Gastrocnemius medialis (tissue), 4 donors: Measurements from ENCODE around the gene LINGO1. TPM values are rescaled to one million over a fixed set of nuclear protein-coding genes. Genes with fewer than 3 reads are reported as not detected.

Source experiments
- ATAC-seq, 2 donors: fragments of 150-250 bp; one replicate each; pipeline ENCODE4 v1.9.1; 2016
- DNase-seq, 2 donors: peaks; one replicate each; pipeline ENCODE4 v3.0.0-alpha.2; 2019
- H3K27ac ChIP-seq, 4 donors: fragments of 200-600 bp; sonication (generic); 1 replicate in 1 of 4; 2 replicates in 3 of 4; pipeline ENCODE4 v1.5.1; 2016 to 2018; ENCODE audit warnings: mild to moderate bottlenecking in 2 of 4, moderate library complexity in 1 of 4
- H3K27me3 ChIP-seq, 3 donors: fragments of 200-600 bp; sonication (generic) in 2 of 3; 1 replicate in 1 of 3; 2 replicates in 2 of 3; pipeline versions ENCODE4 v1.5.1 to v1.6.0; 2016 to 2019; ENCODE audit warnings: mild to moderate bottlenecking in 1 of 3, moderate library complexity in 1 of 3
- H3K36me3 ChIP-seq, 2 donors: fragments of 200-600 bp; sonication (generic) in 1 of 2; one replicate each; pipeline ENCODE4 v1.5.1; 2017 to 2018
- H3K4me1 ChIP-seq, 2 donors: fragments of 200-600 bp; sonication (generic) in 1 of 2; one replicate each; pipeline ENCODE4 v1.5.1; 2016 to 2017; ENCODE audit warnings: mild to moderate bottlenecking in 2 of 2
- H3K4me3 ChIP-seq, 4 donors: fragments of 200-600 bp; sonication (generic) in 3 of 4; 1 replicate in 1 of 4; 2 replicates in 3 of 4; pipeline ENCODE4 v1.5.1; 2016 to 2019; ENCODE audit warnings: mild to moderate bottlenecking in 2 of 4
- H3K9me3 ChIP-seq, 3 donors: fragments of 200-600 bp; sonication (generic) in 2 of 3; 1 replicate in 1 of 3; 2 replicates in 2 of 3; pipeline ENCODE4 v1.5.1; 2016 to 2019
- CTCF ChIP-seq, 5 experiments: fragments of 450-650 bp in 3 of 5; fragments of 200-600 bp in 2 of 5; sonication (generic) in 2 of 5; IDR thresholded peaks in 4 of 5; conservative IDR thresholded peaks in 1 of 5; 1 replicate in 4 of 5; 2 replicates in 1 of 5; pipeline ENCODE4 v1.5.1; 2016 to 2019; ENCODE audit warnings: antibody characterized with exemption in 5 of 5, mild to moderate bottlenecking in 3 of 5, moderate library complexity in 3 of 5
- POLR2A ChIP-seq, 2 donors: fragments of 450-650 bp; IDR thresholded peaks; one replicate each; pipeline ENCODE4 v1.6.1; 2017; ENCODE audit warnings: antibody characterized with exemption in 2 of 2, mild to moderate bottlenecking in 2 of 2, moderate library complexity in 2 of 2
- in situ Hi-C, 4 donors: fragments of 200-750 bp; cut with MboI; loops; one replicate each; pipeline versions ENCODE4 v1.15.0 to v1.8.0; 2017; ENCODE audit warnings: low sequenced_read_pairs in 4 of 4
- intact Hi-C: fragments of 100-400 bp; cut with DNase I; formaldehyde crosslinking; loops from one replicate; pipeline ENCODE4 v1.15.1; 2023; ENCODE audit warnings: low total_unique reads
- total RNA-seq, 4 donors: library from RNA; depleted of rRNA; stranded (reverse); fragments of >200 nt; gene quantifications; one replicate each; pipeline versions ENCODE4 v1.1.0 to v1.2.3, GENCODE V29; 2016

LINGO1 gene
- total RNA-seq, 4 donors from 2014 or later = 0.94 to 12.8 TPM; not detected in 2

- in situ Hi-C loops (no loop called here), intact Hi-C loops (no loop called here)
- no peak for DNase-seq
- Histone ChIP-seq H3K9me3 (peaks cover 0 to 5% (median 0%) of the 10 kb centered on the region in 3 donors), H3K27me3 (peaks cover 23 to 31% (median 29%) of the 10 kb centered on the region in 3 donors), H3K36me3 (no peaks in the 10 kb centered on the region), H3K4me3 (no peak overlapping the region), H3K27ac (no peak overlapping the region), H3K4me1 (no peaks in the 10 kb centered on the region)
- TF ChIP-seq POLR2A (IDR thresholded peaks at IDR 0.05) (no peak), CTCF (IDR thresholded peaks at IDR 0.05 in 4 of 5, conservative IDR thresholded peaks at IDR 0.05 in 1 of 5) (no peak)
- no peak for ATAC-seq
Observed at GRCh38 chr15:77653832-77654480, 21.2 kb upstream of the LINGO1 start.

- no peak for DNase-seq
- Histone ChIP-seq H3K27ac (no peak overlapping the region), H3K9me3 (peaks cover 0 to 5% (median 0%) of the 10 kb centered on the region in 3 donors), H3K4me1 (no peaks in the 10 kb centered on the region), H3K27me3 (peaks cover 1 to 13% (median 4%) of the 10 kb centered on the region in 3 donors), H3K4me3 (no peak overlapping the region), H3K36me3 (no peaks in the 10 kb centered on the region)
- intact Hi-C loops (no loop called here), in situ Hi-C loops (no loop called here)
- ATAC-seq = no peak
- TF ChIP-seq CTCF (IDR thresholded peaks at IDR 0.05 in 4 of 5, conservative IDR thresholded peaks at IDR 0.05 in 1 of 5) (no peak), POLR2A (IDR thresholded peaks at IDR 0.05) (no peak)
Observed at GRCh38 chr15:77650265-77650664, 17.6 kb upstream of the LINGO1 start.

GRCh38 chr15:77649610-77650009 is 16.9 kb upstream of the LINGO1 start:
- H3K4me1 ChIP-seq = no peaks in the 10 kb centered on the region
- H3K9me3 ChIP-seq = peaks cover 0 to 5% (median 0%) of the 10 kb centered on the region in 3 donors
- peaks cover 0 to 13% (median 0%) of the 10 kb centered on the region in 3 donors for H3K27me3 ChIP-seq
- DNase-seq (no peak), ATAC-seq (no peak)
- H3K36me3 ChIP-seq = no peaks in the 10 kb centered on the region
- intact Hi-C loops (no loop called here), in situ Hi-C loops (no loop called here)
- H3K27ac ChIP-seq = no peak overlapping the region
- no peak overlapping the region for H3K4me3 ChIP-seq
- no peak for TF ChIP-seq CTCF (IDR thresholded peaks at IDR 0.05 in 4 of 5, conservative IDR thresholded peaks at IDR 0.05 in 1 of 5)
- no peak for TF ChIP-seq POLR2A (IDR thresholded peaks at IDR 0.05)

- Histone ChIP-seq H3K4me3 (no peak overlapping the region), H3K27me3 (peaks cover 0 to 8% (median 0%) of the 10 kb centered on the region in 3 donors), H3K36me3 (no peaks in the 10 kb centered on the region), H3K9me3 (peaks cover 0 to under 1% (median 0%) of the 10 kb centered on the region in 3 donors), H3K27ac (no peak overlapping the region), H3K4me1 (no peaks in the 10 kb centered on the region)
- TF ChIP-seq POLR2A (IDR thresholded peaks at IDR 0.05) (no peak), CTCF (IDR thresholded peaks at IDR 0.05 in 4 of 5, conservative IDR thresholded peaks at IDR 0.05 in 1 of 5) (no peak)
- DNase-seq (no peak), ATAC-seq (no peak)
- intact Hi-C loops = no loop called here
- in situ Hi-C loops = no loop called here
Observed at GRCh38 chr15:77649017-77649416, 16.3 kb upstream of the LINGO1 start.

- Histone ChIP-seq H3K4me1 (no peaks in the 10 kb centered on the region), H3K9me3 (no peaks in the 10 kb centered on the region), H3K27me3 (no peaks in the 10 kb centered on the region), H3K27ac (no peak overlapping the region), H3K36me3 (no peaks in the 10 kb centered on the region), H3K4me3 (no peak overlapping the region)
- intact Hi-C loops (no loop called here), in situ Hi-C loops (no loop called here)
- ATAC-seq (no peak), DNase-seq (no peak)
- TF ChIP-seq CTCF (IDR thresholded peaks at IDR 0.05 in 4 of 5, conservative IDR thresholded peaks at IDR 0.05 in 1 of 5) (no peak), POLR2A (IDR thresholded peaks at IDR 0.05) (no peak)
Observed at GRCh38 chr15:77647961-77648360, 15.2 kb upstream of the LINGO1 start.
